OCI-M2 (cell line): Measurements from ENCODE around the gene RCHY1.
"Not testable (repeated sequence)": the region's sequence is repeated elsewhere in the genome, so short reads cannot be mapped to it uniquely, and the experiment has no call there.

Experiments
- DNase-seq: peaks from one replicate; lab custom pipeline; 2025; ENCODE audit not compliant: unreplicated experiment; lab: John Stamatoyannopoulos, UW

The RCHY1 gene

GRCh38 chr4:75519452-75519851 is 5.2 kb upstream of the RCHY1 start:
- not testable (repeated sequence) for DNase-seq

DNA sequence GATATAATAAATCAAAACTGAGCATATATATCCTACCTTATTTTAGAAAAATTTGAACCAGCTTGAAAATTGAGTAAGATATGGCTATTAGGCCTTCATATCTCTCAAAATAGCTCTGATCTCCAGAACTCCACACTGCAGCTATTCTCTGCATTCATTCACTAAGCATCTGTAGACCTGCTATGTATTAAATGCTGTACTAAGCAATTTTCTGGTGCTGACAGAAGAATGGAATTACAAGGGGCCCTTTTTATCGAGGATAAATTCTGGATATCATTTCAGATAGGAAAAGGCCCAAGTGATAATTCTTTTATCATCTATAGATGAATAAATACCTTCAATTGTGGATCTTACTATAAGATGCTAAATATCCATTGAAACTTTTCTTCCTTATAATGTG is 1.9 kb upstream of the RCHY1 start:
- DNase-seq: no peak

GRCh38 chr4:75514949-75515612 is 878 bp upstream of the RCHY1 start:
- no peak for DNase-seq

DNA sequence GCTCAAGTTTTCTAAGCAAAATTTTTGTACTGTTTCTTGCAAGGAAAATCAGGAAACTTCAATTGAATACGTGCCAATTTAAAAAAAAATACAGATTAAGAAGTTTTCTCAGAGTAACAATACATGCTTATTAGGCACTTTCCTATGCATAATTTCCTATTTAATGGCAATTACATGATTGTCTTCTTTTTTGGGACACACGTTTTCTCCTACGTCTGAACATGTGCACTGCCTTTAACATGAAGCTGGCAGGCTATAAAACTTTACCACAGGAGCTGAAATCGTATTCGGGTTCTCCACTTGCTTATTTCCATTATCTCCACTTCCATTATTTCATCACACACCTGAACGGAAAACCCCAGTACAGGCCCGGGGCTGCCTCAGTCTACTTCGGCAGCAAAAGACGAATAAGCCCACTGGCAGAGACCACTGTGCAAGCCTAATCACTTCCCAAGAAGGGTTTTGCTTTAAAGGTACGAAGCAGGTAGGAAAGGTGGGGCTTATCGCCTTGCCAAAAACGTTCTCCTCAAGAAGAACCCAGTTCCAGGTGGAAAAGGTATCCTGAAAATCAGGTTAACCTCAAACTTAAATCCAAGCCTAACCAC is 575 bp downstream of the RCHY1 start:
- DNase-seq: no peak

- no peak for DNase-seq
Measured at GRCh38 chr4:75512386-75513211, 1.6 kb downstream of the RCHY1 start.

DNA sequence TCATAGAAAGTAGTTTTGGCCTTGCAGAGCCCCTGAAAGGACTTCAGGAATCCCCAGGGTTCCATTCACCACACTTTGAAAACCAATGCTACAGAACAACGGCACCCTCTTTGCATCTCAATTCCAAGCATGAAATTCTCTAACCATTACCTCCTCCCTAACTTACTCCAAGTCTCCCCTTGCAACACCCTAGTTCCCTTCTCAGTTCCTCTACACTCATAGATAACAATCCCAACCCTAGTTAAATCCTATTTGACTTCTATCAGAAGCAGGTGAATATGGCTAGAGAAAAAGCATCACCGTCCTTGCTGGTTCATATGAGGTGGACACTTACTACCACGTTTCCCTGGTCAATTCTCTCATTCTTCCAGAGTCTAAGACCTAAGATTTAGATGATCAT is 2.4 kb downstream of the RCHY1 start:
- DNase-seq: no peak

- not testable (repeated sequence) for DNase-seq
Measured at GRCh38 chr4:75509592-75509991, 4.6 kb downstream of the RCHY1 start.

GRCh38 chr4:75505630-75506029 is 8.6 kb downstream of the RCHY1 start:
- DNase-seq: no peak

DNA sequence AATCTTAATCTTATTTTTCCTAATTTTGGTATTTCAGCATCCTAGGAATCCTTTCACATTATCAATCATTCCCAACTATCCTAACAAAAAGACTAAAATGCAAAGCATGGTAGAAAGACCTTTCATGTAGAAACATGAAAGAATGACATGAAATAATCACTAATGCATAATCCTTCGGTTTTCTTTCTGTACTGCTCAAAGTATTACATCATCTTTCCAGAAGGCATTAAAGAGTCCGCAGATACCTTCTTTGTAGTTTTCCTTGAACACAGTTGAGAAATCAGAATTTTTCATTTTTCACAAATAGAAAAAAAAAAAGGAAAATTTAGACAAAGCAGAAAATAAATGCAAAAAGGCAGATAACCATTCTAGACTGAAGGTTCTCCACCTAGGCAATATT is 11.5 kb downstream of the RCHY1 start:
- DNase-seq: no peak

GRCh38 chr4:75499900-75500299 is 14.3 kb downstream of the RCHY1 start:
- no peak for DNase-seq

- DNase-seq: no peak
Measured at GRCh38 chr4:75498041-75498440, 16.2 kb downstream of the RCHY1 start.

DNA sequence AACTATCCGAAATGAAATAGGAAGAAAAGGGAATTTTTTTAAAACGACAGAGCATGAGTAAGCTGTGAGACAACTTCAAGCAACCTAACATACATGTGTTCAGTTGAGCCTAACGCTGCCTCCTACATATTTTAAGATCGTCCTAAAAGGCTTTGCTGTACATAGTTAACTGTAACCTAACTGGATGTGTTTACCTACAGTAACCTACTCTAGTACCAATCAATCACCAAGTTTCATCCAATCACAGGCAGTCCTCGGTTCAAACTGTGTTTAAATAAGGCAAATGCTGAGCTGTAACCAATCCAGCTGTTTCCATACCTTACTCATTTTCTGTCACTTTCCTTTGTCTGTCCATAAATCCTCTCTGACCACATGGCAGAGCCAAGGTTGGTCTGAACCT is 17.1 kb downstream of the RCHY1 start:
- no peak for DNase-seq

GRCh38 chr4:75496406-75496805 is 17.8 kb downstream of the RCHY1 start:
- DNase-seq: no peak

GRCh38 chr4:75495476-75495875 is 18.7 kb downstream of the RCHY1 start:
- DNase-seq: no peak

- DNase-seq: no peak
Measured at GRCh38 chr4:75494563-75494962, 19.6 kb downstream of the RCHY1 start.

- no peak for DNase-seq
Measured at GRCh38 chr4:75490155-75490554, 24.0 kb downstream of the RCHY1 start.

- no peak for DNase-seq
Measured at GRCh38 chr4:75484190-75484589, 30.0 kb downstream of the RCHY1 start.

DNA sequence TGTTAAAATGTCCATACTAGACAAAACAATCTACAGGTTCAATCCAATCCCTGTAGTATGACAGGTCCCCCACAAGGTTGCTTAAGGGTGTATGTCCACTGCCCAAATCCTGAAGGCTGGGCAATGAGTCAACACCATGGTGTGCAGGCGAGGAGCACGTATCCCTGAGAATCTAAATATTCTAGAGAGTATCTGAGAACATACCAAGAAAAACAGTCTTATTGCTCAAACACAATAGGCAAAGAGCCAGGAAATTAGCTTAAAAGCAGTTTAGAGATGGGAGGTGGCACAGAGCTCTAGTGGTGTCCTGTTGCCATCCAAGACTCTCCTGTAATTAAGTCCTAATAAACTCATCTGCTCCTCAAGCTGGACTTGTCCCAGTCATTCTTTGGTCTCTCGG is 37.0 kb downstream of the RCHY1 start:
- no peak for DNase-seq

GRCh38 chr4:75470738-75471137 is 43.5 kb downstream of the RCHY1 start:
- no peak for DNase-seq

DNA sequence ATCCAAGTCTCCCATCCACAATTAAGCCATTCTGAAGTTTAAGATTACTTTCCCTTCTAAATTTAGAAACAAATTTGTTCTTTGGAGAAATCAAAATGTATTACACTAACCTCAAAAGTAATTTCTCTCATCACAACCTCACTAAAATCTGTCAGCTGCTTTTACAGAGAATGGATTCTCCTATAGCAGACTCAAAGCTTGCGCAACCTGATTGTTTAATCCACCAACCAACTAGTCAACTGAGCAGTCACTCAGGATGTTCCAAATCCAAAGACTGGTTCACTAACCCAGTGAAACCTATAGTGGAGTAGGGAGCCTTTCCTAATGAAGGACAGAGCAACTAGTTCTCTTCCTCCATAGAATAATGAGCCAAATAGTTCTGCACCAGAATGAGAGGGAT is 44.3 kb downstream of the RCHY1 start:
- DNase-seq: no peak

- DNase-seq: no peak
Measured at GRCh38 chr4:75457365-75457764, 56.8 kb downstream of the RCHY1 start.

GRCh38 chr4:75434105-75434504 is 80.1 kb downstream of the RCHY1 start:
- no peak for DNase-seq
